Measurements from ENCODE around the gene PLA2G3.
A peak's percentile ranks its signal among the peaks of the same experiment; 100 is the strongest.

The PLA2G3 gene

DNA sequence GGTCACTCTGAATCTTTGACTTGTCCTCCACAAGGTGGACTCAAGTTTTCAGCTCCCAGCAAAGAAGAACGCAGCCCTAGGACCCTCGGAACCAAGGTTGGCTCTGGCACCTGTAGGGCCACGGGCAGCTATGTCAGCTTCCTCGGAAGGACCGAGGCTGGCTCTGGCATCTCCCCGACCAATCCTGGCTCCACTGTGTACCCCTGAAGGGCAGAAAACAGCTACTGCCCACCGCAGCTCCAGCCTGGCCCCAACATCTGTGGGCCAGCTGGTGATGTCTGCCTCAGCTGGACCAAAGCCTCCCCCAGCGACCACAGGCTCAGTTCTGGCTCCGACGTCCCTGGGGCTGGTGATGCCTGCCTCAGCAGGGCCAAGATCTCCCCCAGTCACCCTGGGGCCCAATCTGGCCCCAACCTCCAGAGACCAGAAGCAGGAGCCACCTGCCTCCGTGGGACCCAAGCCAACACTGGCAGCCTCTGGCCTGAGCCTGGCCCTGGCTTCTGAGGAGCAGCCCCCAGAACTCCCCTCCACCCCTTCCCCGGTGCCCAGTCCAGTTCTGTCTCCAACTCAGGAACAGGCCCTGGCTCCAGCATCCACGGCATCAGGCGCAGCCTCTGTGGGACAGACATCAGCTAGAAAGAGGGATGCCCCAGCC lies 15.4 kb downstream of the PLA2G3 start:
- H3K4me3 ChIP-seq (ENCODE audit: low read depth, low read length), result no peak overlapping the region
- TF ChIP-seq, protein P1, sequence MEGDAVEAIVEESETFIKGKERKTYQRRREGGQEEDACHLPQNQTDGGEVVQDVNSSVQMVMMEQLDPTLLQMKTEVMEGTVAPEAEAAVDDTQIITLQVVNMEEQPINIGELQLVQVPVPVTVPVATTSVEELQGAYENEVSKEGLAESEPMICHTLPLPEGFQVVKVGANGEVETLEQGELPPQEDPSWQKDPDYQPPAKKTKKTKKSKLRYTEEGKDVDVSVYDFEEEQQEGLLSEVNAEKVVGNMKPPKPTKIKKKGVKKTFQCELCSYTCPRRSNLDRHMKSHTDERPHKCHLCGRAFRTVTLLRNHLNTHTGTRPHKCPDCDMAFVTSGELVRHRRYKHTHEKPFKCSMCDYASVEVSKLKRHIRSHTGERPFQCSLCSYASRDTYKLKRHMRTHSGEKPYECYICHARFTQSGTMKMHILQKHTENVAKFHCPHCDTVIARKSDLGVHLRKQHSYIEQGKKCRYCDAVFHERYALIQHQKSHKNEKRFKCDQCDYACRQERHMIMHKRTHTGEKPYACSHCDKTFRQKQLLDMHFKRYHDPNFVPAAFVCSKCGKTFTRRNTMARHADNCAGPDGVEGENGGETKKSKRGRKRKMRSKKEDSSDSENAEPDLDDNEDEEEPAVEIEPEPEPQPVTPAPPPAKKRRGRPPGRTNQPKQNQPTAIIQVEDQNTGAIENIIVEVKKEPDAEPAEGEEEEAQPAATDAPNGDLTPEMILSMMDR (IDR thresholded peaks at IDR 0.05; ENCODE audit: low read depth, low read length), result no peak

- H3K4me3 ChIP-seq (ENCODE audit: low read depth, low read length), result no peak overlapping the region
- TF ChIP-seq, protein P1 (IDR thresholded peaks at IDR 0.05; ENCODE audit: low read depth, low read length), result no peak
Measured at GRCh38 chr22:31124290-31124689, 16.0 kb downstream of the PLA2G3 start.

- TF ChIP-seq, protein P1 (IDR thresholded peaks at IDR 0.05; ENCODE audit: low read depth, low read length), result no peak
- H3K4me3 ChIP-seq (ENCODE audit: low read depth, low read length), result peak overlapping the region; percentile 51
Measured at GRCh38 chr22:31123292-31123602, 17.1 kb downstream of the PLA2G3 start.

- TF ChIP-seq, protein P1 (IDR thresholded peaks at IDR 0.05; ENCODE audit: low read depth, low read length), result no peak
- peak within 1 kb of the TSS; percentile 51 for H3K4me3 ChIP-seq (ENCODE audit: low read depth, low read length)
Measured at GRCh38 chr22:31122532-31123291, 17.6 kb downstream of the PLA2G3 start, which contains the start of gene INPP5J. Gene INPP5J (plus strand): TSS chr22:31122966. CDS start chr22:31123015, 49 bp downstream.

DNA sequence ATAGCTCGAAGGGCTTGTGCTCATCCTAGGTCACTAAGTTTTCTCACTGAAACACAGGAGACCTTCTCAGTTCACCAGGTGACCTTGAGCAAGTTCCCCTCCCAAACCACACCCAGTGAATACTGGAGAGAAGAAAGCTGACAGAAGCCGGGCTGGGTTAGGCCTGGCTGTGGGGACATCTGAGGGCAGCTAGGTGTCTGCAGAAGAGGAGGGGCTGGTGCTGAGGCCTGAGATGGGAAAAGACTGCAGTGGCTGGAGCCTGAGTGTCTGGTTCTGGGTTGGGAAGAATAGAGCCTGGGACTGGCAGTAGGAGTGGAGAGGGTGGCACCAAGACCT lies 18.1 kb downstream of the PLA2G3 start:
- TF ChIP-seq, protein P1 (IDR thresholded peaks at IDR 0.05; ENCODE audit: low read depth, low read length), result no peak
- no peak overlapping the region for H3K4me3 ChIP-seq (ENCODE audit: low read depth, low read length)

GRCh38 chr22:31121403-31121802 lies 18.9 kb downstream of the PLA2G3 start:
- H3K4me3 ChIP-seq (ENCODE audit: low read depth, low read length), result no peak overlapping the region
- TF ChIP-seq, protein P1 (IDR thresholded peaks at IDR 0.05; ENCODE audit: low read depth, low read length), result no peak

DNA sequence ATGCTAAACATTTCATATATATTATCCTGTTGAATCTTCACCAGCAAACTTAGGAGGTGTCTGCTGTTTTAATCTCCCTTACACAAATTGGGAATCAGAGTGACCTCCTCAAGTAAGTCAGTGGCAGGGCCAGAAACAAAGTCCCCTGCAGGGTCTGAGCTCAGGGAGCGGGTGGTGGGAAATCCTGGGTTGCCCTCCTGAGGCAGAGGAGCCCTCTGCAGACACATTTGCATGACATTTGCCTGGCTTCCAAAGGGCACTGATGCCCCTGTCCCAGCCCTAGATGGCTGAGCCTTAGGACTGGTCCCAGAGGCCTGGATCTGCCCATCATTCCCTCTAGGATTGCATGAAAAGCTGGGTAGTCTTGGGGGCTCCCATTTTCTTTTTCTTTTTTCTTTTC lies 19.7 kb downstream of the PLA2G3 start:
- TF ChIP-seq, protein P1 (IDR thresholded peaks at IDR 0.05; ENCODE audit: low read depth, low read length), result no peak
- no peak overlapping the region for H3K4me3 ChIP-seq (ENCODE audit: low read depth, low read length)

All from WI38 (cell line).